GM21825 (cell line): ENCODE measurements around the gene FLRT1.

Experiments used
- ATAC-seq: cut with Tn5 transposase; IDR thresholded peaks from one replicate; pipeline ENCODE4 v1.9.1; 2021; ENCODE audit warnings: mild to moderate bottlenecking, moderate library complexity; ENCODE audit not compliant: unreplicated experiment

The FLRT1 gene

DNA sequence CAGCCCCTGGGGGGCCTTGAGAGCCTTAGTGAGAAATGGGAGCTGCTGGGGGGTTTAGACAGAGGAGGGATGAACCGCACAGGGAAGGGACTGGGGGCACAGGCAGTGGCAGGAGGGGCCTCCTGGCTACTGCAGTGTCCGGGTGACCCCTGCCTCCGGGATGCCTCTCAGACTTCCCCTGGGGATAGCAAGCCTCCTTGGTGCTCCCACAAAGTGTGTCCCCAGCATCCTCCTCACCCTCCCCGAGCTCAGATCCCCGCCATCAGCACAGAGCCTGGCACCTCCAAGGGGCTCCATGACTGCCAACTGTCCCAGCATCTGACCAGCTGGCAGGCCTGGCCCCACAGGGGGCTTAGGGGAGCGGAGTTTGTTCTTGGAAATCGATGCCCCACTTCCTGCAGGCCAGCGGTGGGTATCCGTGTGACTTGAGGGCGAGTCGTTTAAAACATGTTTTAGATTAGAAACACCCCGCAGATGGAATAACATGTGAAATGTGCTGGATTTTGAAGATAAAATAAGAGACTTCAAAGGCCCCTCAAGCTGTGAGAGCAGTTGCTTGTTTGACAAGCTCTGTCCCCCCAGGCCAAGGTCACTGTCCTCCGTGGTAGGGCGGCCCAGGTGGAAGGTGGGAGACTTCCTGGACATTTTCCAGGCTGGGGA lies 13.5 kb upstream of the FLRT1 start:
- no peak for ATAC-seq

DNA sequence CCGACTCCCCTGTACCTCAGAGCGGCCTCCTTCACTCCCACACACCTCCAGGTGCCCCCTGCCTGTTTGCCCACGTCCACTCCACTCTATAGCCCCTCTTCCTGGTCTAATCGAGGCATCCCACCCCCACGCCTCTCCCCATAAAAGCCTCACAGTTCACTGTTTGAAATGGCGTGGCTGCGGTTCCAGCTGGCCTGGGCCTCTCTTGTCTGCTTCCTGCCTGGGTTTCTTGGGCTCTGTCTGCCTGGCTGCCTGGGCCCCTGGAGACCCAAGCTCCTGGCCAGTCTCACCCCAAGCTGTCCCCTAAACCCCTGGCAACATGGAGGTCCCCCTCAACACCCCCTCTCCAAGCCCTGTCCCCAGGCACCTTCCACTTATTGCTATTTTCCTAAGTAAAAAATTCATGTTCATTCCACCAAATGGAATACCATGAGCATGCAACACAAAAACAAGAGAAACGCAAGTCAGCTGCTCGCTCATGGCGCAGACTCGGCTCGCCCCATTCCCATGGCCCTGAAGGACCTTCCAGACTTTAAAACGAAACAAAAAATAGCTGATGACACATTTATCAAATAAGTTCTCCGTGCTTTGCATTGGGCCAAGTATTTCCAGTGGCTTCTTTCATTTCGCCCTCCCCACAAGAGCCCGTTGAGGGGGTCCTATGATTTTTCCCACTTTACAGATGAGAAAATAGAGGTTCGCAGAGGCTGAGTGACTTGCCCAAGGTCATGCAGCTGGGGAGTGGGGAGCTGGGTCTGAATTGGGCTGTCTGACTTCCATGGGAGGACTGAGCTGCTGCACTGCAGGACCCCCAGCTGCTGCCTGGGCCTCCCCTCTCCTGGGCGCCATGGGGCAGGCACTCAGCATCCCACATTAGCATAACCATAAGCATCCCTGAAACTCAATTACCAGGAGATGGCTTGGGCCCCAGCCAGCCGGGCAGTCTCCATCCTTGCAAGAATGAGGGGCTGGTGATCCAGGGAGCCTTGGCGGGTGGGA lies 11.7 kb upstream of the FLRT1 start:
- ATAC-seq, result no peak

DNA sequence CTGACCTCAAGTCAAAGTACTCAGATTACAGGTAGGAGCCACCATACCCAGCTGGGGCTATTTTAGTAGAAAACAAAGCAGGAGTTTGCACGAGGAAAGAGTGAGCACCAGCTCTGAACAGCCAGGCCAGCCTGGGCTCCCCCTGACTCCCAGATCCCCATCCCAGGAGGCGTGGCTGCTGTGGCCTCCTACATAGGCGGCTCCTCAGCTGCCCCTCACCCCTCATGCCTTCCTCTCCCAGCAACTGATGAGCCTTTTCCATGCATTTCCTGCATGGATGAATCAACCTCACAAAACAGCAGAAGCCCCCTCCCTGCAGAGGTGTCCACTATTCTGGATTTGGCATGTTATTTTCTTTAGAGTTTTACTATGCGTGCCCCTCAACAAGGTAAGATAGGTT lies 10.5 kb upstream of the FLRT1 start:
- no peak for ATAC-seq

DNA sequence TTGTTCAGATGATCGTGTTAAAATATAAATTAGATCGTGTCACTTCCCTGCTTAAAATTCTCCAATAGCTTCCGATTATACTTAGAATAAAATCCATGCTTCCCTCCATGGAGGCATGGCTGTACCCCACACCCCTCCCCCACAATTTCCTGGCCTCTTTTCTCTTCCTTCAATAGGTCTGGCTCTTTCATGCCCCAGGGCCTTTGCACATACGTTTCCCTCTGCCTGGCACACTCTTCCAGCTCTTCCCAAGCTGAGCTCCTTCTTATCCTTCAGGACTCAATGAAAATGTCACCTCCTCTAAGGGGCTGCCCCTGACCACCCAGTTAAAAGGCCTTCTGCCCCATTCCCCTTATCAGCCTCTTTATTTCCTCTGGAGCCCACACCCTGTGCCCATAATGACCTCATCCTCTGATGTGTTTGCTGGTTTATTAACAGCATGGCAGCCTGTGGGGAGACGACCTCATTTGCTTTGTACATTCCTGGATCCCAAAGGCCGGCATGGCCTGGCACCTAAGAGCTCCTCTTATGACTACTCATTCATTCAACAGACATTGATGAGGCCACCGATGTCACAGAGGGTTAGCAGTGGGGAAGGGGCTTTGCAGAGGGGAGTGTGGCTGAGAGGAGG lies 9.0 kb upstream of the FLRT1 start:
- no peak for ATAC-seq

DNA sequence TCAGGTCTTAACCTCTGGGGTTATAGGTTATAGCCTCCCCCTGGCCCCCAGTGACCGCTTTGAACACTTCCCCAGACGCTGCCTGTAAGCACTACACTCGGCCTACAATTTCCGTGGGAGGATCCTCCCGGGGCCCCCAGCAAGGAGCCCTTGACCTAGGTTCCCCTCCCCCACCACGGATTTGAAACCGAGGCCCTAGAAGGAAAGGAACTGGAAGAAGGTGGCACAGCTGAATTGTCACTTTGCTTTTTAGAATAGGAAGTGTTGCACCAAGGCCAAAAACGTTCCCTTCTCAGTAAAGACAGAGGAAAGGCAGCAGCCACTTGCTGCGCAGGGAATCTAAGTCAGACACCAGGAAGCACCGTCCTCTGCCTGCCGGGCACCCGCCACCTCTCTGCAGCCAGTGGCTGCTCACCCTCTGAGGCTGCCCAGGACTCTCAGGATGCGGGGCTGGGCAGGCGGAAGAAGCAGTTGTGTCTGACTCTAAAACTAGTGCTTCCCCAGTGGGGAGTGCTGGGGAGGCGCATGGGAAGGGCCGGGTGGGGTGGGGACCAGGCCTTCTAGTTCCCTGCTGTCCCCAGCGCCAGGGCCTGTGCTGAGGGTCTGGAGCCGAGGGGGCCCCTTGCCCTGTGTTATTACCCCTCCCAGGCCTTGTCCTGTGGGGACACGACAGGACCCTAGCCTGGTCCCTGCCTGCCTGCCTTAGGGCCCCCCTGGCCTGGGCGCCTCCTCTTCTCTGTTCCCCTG lies 7.9 kb upstream of the FLRT1 start:
- ATAC-seq, result no peak

DNA sequence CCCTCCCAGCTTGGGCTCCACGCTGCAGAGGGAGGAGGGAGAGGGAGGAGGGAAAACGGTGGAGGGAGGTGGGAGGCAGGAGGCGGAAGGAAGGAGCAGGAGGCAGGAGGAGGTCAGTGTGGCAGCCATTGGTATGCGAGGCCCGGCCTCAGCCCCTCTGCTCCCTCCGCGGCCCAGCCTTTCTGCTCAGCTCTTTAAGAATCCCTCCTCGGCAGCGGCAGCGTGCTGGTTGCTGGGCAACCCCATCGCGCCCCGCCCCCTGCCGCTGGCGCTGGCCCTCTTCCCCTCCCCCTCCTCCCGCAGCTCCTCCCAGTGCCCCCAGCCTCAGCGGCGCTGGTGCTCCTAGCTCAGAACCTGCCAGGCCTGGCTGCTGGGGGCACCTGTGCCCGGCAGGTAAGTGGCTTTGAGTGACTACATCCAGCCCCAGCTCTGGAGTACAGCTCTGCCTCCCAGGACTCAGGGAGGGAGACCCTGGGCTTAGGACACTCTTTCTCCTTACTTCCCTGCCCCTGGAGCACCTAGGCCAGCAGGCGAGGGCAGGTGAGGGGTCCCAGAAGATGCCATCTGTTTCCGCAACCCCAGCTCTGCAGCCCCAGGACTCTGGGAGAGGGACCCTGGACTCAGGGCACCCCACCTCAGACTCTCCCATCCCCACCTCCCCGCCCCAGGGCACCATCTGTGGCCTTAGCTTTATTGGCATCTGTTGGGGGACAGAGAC lies 7.2 kb upstream of the FLRT1 start:
- no peak for ATAC-seq

DNA sequence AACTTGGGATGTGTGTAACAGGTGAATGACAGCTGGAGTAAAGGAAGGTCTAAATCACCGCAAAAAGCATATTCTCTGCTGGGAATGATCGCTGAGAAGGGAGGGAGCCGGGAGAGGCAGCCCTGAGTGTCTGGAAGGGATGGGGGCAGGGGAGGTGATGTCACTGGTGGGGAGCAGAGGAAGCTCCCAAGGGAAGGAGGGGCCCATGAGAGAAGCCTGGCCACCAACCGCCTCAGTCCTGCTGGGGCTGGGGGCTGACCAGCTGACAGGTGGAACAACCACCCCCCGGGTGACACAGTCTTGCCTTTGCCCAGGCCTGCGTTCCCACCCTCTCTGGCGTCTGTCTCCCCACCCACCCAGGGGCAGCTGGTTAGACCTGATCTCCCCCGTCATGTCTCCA lies 6.0 kb upstream of the FLRT1 start:
- no peak for ATAC-seq

DNA sequence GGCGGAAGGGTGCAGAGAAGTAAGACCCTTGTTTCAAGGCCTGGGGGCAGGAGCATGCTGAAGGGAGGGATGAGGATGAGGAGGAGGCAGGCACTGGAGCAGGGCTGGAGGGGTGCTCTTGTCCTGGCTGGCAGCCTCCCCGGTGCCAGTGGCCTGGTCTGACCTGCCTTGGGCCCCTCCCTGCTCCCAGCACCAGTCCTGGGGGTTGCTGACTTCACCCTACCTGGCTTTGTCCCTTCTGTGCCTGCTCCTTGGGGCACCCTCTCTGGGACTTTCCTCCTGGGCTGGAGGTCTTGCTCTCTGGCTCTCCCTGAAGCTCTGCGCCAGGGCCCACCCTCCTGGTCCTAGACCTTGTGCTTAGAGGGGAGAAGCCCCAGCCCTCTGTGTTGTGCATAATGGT lies 4.7 kb upstream of the FLRT1 start:
- ATAC-seq, result no peak

DNA sequence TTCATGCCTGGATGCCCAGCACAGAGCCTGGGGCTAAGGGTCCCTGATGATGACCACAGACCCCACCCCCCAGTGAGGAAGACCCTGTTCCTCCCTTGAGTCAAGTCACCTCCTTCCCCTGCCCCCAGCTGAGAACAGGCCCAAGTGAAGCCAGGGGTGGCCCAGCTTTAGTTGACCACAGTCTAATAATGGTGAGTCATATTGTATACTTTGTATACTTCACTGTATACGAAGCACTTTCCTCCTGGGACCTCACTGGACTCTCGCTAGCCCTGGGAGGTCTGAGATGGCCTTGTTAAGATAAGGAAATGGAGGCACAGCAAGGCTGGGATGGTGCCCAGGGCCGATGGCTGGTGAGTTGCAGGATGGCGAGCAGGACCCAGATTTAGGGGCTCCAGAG lies 3.7 kb upstream of the FLRT1 start:
- no peak for ATAC-seq

DNA sequence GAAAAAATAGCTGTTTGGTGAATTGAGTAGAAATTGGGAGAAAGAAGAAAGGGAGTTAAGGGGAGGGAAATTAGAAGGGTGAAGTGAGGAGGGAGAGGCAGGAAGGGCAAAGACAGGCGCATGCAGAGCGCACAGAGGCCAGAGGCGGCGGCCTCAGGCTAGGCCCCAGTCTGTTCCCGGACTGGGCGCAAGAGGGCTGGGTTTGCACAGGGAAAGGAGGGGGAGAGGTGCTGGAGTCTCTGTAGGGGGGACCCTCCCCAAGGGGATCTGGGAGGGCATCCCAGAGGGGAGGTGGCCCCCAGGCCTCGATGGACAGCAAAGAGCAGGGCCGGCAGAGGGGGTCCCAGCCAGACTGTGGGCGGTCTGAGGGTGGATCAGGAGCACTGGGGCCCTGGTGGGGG lies 1.3 kb upstream of the FLRT1 start:
- no peak for ATAC-seq

DNA sequence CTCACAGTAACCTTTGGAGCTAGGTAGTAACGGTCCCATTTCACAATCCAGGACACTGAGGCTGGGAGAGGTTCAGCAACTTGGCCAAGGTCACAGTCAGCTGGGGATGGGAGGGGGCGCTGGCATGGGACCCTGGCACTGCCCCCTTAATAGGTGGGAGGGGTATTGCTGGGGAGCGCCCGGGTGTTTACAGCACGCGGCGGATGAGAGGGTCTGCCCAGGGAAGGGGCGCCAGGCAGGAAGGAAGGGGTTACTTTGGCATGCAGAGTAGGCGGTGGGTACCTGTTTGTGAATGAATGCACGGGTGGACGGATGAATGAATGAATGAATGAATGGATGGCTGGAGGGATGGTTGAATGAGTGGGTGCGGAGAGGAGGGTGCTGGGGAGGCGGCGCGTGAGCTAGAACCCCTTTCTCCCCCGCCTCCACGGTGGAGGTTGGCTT lies 628 bp upstream of the FLRT1 start:
- ATAC-seq, result no peak

DNA sequence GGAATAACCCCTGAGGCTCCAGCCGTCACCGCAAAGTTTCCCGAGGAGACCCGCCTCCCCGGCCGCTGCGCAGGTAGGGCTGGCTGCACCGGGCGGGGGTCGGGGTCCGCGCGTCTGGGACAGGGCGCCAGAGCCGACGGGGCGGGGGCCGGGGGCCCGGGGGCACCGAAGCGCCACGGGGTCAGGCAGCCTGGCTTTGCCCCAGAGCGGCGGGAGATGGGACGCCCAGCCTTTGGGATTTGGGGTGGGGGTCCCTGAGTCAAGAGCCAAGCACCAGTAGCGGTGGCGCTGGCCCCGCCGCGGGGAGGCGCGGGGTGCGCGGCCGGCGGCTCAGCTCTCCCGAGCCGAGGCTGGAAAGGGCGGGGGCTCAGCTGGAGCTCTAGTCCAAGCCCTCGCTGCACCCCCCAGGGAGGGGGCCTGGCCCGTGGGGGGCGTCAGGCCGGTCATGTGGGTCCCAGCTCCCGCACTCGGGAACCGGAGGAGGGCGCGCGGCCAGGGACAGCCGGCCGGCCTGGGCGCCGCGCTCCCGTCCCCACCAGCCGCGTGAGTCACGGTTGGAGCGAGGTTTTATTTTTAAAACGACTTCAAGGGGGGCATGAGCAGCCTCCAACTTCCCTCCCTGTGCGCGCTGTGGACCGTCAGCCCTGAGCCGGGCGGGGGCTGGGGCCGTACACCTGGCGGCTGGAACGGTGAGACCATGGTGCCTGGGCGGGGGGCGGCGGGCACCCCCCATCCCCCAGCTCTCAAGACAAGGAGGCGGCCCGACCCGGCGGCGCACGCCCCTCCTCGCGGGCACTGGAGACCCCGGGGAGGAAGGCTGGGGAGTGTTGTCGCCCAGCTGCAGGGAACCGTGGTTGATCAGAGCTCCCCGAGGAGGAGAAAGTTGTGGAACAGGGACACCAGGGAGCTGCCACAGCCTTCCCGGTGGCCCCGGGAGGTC lies 626 bp downstream of the FLRT1 start:
- ATAC-seq, result no peak

DNA sequence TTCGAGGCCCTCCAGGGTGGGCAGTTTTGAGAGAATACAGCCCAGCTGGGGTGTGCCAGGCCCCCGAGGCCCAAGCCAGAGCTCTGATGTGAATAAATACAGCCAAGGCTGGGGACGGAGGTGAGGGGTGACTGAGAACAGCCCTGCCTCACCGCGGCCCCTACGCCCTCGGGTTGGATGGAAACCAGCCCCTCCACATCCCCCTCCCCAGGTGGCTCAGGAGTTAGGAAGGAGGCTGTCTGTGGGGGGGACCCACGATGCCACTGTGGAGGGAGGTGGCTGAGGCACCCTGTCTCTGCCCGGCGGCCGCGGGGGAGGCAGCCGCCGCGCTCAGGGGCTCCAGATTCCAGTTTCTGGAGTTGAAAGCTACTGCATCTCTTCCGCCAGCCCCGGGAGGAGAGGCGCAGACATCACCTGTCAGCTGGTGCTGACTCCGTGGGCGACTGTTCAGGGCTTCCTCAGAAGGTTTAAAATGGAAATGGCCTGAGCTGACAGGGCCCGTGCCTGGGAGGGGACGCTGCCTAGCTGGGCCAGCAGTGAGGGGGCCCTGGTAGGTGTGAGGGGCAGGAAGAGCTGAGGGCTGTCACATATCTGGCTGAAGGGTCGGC lies 1.4 kb downstream of the FLRT1 start:
- ATAC-seq, result no peak

DNA sequence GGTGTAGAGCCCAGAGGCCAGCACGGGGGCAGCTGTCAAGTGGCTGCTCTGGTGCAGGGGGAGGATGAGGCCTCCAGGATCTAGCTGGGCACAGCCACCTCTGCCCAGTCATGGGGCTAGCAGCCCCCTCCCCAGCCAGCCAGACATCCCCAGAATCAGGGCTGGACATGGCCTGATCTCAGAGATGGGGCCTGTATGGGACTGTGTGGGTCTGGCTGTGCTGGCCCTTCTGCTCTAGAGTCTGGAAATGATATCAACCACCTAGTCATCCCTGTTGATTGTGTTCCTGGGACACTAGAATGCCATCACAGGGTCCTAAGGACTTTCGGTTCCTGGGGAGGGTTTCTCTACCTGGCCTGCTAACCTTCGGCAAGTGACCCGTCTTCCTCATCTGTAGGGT lies 2.8 kb downstream of the FLRT1 start:
- no peak for ATAC-seq

DNA sequence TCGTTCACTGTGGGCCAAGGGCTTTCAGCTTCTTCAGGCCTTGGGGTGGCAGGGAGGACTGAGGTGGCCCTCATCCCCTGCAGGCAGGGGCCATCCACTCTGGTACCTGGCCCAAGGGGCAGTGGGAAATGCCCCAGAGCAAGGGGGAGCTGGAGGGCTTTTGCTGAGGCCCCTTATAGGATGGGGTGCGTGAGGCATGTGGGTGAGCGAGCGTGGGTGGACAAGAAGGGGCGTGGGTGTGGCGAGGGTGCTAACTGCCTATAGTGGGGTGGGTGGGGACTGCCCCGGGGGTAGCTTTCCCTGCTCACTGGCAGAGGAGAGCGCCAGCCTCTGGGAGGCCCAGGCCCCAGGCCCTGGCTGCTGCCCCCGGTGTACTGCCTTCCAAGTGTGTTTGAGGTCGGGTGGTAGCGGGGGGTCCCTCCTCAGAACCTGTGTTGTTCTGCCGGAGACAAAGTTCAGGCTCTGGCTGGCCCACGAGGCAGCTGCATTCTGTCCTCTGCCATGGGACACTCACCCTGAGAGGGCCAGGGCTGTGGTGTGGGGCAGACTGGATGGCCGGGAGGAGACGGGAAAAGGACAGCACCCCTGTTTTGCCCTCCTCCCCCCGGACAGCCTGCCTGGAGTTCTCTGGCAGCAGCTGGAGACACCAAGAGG lies 3.4 kb downstream of the FLRT1 start:
- no peak for ATAC-seq

DNA sequence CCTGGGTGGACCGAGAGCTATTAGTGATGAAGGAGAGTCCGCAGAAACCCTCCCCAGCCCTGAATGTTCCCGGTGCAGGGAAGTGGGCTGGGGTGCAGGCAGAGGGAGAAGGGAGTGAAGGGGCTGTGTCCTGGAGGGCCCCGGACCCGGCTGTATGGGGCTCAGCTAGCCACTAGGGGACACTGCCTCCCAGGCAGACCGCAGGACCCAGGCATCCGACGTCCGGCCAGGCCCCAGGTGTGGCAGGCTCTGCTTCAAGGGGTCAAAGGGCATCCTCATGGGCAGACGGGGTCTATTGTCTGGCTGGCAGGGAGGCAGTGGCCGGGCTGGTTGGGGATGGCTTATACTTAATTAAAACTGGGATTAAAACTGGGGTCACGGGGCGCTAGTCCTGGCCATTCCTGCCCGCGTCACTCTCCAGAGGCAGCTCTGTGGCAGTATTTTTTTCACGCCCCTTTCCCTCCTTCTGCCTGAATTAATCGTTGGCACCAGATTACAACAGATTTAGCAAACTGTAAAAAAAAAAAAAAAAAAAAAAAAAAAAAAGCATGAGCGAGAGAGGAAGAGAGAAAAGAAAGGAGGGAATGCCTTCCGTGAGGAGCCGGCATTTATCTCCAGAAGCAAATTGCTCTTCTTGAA lies 5.1 kb downstream of the FLRT1 start:
- ATAC-seq, result no peak

DNA sequence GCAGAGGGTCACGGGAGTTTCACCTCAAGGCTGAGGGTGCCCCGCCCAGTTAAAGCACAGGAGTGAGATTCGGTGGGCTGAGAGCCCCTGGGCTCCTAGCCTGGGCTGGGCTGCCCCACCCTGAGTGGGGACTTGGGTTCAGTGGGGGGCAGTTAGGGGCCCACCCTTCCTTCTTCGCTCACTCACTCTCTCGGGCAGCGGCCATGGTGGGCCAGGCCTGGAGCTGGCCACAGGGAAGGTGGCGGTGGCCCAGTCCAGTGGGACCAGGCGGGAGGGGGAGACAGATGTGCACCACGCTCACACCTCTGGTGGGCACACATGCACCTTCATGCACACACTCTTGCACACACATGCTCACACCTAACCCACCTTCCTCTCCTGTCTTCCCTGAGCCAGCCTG lies 6.1 kb downstream of the FLRT1 start:
- ATAC-seq, result no peak

DNA sequence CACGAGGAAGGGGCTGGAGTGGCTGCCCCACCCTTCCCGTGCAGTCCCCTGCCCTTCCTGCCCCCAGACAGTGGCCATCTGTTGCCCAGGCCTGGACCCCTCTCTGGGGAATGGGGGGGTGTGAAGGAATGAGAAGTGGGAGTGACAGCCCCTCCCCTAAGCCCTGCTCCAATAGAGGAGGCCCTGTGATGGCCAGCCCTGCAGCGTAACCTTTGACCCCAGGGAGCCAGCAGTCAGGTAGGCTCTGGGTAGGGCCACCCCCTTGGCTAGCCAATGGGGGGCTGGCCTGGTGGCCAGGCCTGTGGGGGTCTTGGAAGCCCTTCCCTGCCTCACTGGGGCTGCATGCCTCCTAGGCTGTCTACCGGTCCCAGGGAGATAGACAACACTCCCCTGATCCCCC lies 6.6 kb downstream of the FLRT1 start:
- no peak for ATAC-seq
